ENCODE measurements around the gene BMPER.

GRCh38 chr7:34108165-34108564 lies 202.8 kb downstream of the BMPER start:
- TF ChIP-seq CTCF (conservative IDR thresholded peaks at IDR 0.05 in 1 of 2, IDR thresholded peaks at IDR 0.05 in 1 of 2; ENCODE audit: low read depth in 1 of 2, low read length in 2 of 2) (no peak), EZH2 (IDR thresholded peaks at IDR 0.05; ENCODE audit: low read length, missing control alignments) (no peak)
